GM23338 (cell line): Measurements from ENCODE around the gene DIO3. TPM values are rescaled to one million over a fixed set of nuclear protein-coding genes. Genes with fewer than 3 reads are reported as not detected.

Experiments
- ATAC-seq: fragments of 200-7000 bp; cut with Tn5 transposase; 3 replicates; pipeline ENCODE4 v1.9.1; 2020
- DNase-seq: peaks from one replicate; pipeline ENCODE4 v3.0.0-alpha.2; 2015; ENCODE audit warnings: low spot score
- H2AFZ ChIP-seq: fragments of 200-600 bp; sonication (generic); 2 replicates; pipeline ENCODE4 v1.8.0; 2016; ENCODE audit warnings: antibody characterized with exemption, mild to moderate bottlenecking, moderate library complexity
- H3F3A ChIP-seq: fragments of 200-600 bp; sonication (generic); replicated peaks from 2 replicates; pipeline ENCODE4 v1.8.0; 2017; ENCODE audit warnings: antibody characterized with exemption, mixed run types, low read depth
- H3K27ac ChIP-seq: fragments of 200-600 bp; sonication (generic); 2 replicates; pipeline ENCODE4 v1.6.1; 2016; ENCODE audit warnings: low read depth
- H3K27me3 ChIP-seq: fragments of 200-600 bp; sonication (generic); 2 replicates; pipeline ENCODE4 v1.8.0; 2016; ENCODE audit warnings: mild to moderate bottlenecking, mixed run types, moderate library complexity; ENCODE audit not compliant: insufficient read depth
- H3K36me3 ChIP-seq: fragments of 200-600 bp; sonication (generic); 2 replicates; pipeline ENCODE4 v1.8.0; 2016; ENCODE audit warnings: mild to moderate bottlenecking; ENCODE audit not compliant: insufficient read depth
- H3K4me1 ChIP-seq: fragments of 200-600 bp; sonication (generic); 2 replicates; pipeline ENCODE4 v1.8.0; 2016; ENCODE audit warnings: mild to moderate bottlenecking, moderate library complexity; ENCODE audit not compliant: insufficient read depth
- H3K4me2 ChIP-seq: fragments of 200-600 bp; sonication (generic); 2 replicates; pipeline ENCODE4 v1.7.1; 2017; ENCODE audit warnings: mixed run types
- H3K4me3 ChIP-seq: fragments of 200-600 bp; sonication (generic); 2 replicates; pipeline ENCODE4 v1.6.1; 2016; ENCODE audit warnings: mixed run types
- H3K79me2 ChIP-seq: fragments of 200-600 bp; sonication (generic); replicated peaks from 2 replicates; pipeline ENCODE4 v1.8.0; 2017; ENCODE audit warnings: mild to moderate bottlenecking; ENCODE audit not compliant: insufficient read depth
- H3K9me2 ChIP-seq: fragments of 200-600 bp; sonication (generic); 2 replicates; pipeline ENCODE4 v1.8.0; 2017; ENCODE audit not compliant: insufficient read depth
- H4K20me1 ChIP-seq: fragments of 200-600 bp; sonication (generic); replicated peaks from 2 replicates; pipeline ENCODE4 v1.8.0; 2017; ENCODE audit warnings: mild to moderate bottlenecking; ENCODE audit not compliant: insufficient read depth
- H3K27ac Mint-ChIP-seq: 2 replicates; pipeline ENCODE4 v1.8.0; 2020; ENCODE audit warnings: inconsistent platforms, mild to moderate bottlenecking, moderate library complexity, mixed read lengths
- H3K27me3 Mint-ChIP-seq: 3 replicates; pipeline ENCODE4 v1.8.0; 2022; ENCODE audit warnings: low read depth, mild to moderate bottlenecking, moderate library complexity, mixed read lengths, inconsistent platforms; ENCODE audit not compliant: insufficient read depth, poor library complexity
- H3K36me3 Mint-ChIP-seq: 3 replicates; pipeline ENCODE4 v1.8.0; 2021; ENCODE audit warnings: low read depth, mild to moderate bottlenecking, inconsistent platforms, moderate library complexity, mixed read lengths
- H3K4me1 Mint-ChIP-seq: 3 replicates; pipeline ENCODE4 v1.8.0; 2020; ENCODE audit warnings: mild to moderate bottlenecking, inconsistent platforms, mixed read lengths
- H3K4me3 Mint-ChIP-seq: 3 replicates; pipeline ENCODE4 v1.8.0; 2021; ENCODE audit warnings: moderate library complexity, mild to moderate bottlenecking, inconsistent platforms, mixed read lengths
- H3K9me3 Mint-ChIP-seq: 3 replicates; pipeline ENCODE4 v1.8.0; 2020; ENCODE audit warnings: moderate library complexity, mild to moderate bottlenecking, inconsistent platforms, mixed read lengths
- CREB1 ChIP-seq: fragments of 250-450 bp; sonication (Bioruptor Pico); IDR thresholded peaks from 2 replicates; pipeline ENCODE4 v1.5.0; 2020; ENCODE audit warnings: low read depth, mild to moderate bottlenecking, moderate library complexity
- EZH2 ChIP-seq: fragments of 200-600 bp; sonication (generic); IDR thresholded peaks from one replicate; pipeline ENCODE4 v1.8.0; 2017; ENCODE audit warnings: antibody characterized with exemption, mild to moderate bottlenecking, low read depth; ENCODE audit not compliant: unreplicated experiment
- EZH2phosphoT487 ChIP-seq: fragments of 200-600 bp; sonication (generic); IDR thresholded peaks from one replicate; pipeline ENCODE4 v1.8.1; 2018; ENCODE audit warnings: antibody characterized with exemption; ENCODE audit not compliant: unreplicated experiment
- JUNB ChIP-seq: IDR thresholded peaks from one replicate; pipeline ENCODE4 v1.6.1; 2016; ENCODE audit warnings: antibody characterized with exemption; ENCODE audit not compliant: unreplicated experiment
- NANOG ChIP-seq: IDR thresholded peaks from 2 replicates; pipeline ENCODE4 v1.6.1; 2016; ENCODE audit warnings: antibody characterized with exemption, borderline replicate concordance
- POLR2AphosphoS5 ChIP-seq: IDR thresholded peaks from 2 replicates; pipeline ENCODE4 v1.6.1; 2016; ENCODE audit warnings: antibody characterized with exemption, low read depth
- STAT1 ChIP-seq: IDR thresholded peaks from one replicate; pipeline ENCODE4 v1.6.1; 2016; ENCODE audit warnings: antibody characterized with exemption; ENCODE audit not compliant: unreplicated experiment
- ZNF114 ChIP-seq: fragments of 250-450 bp; sonication (Bioruptor Pico); IDR thresholded peaks from 2 replicates; pipeline ENCODE4 v1.5.0; 2020; ENCODE audit warnings: mild to moderate bottlenecking, moderate library complexity
- ZNF331 ChIP-seq: fragments of 250-450 bp; sonication (Bioruptor Pico); IDR thresholded peaks from 2 replicates; pipeline ENCODE4 v1.5.0; 2020; ENCODE audit warnings: low read depth, mild to moderate bottlenecking, moderate library complexity
- polyA plus RNA-seq: library from polyadenylated mRNA; unstranded; fragments of >200 nt; fragmentation: Nextera tagmentation; extraction: Ambion mirVana; gene quantifications from 2 replicates; pipeline ENCODE4 v1.2.1, GENCODE V29; 2016
- total RNA-seq: library from RNA; depleted of rRNA; stranded (reverse); fragments of >200 nt; shearing (Covaris generic); gene quantifications from 2 replicates; pipeline ENCODE4 v1.2.3, GENCODE V29; 2014
- TF ChIP-seq, protein P1 (sequence below), 2 experiments: fragments of 200-600 bp in 1 of 2; sonication (generic) in 1 of 2; conservative IDR thresholded peaks; 2 replicates each; pipeline versions ENCODE4 v1.5.1 to v1.6.1; 2016 to 2017; ENCODE audit warnings: antibody characterized with exemption in 2 of 2, low read depth in 2 of 2, mild to moderate bottlenecking in 2 of 2, moderate library complexity in 1 of 2
- TF ChIP-seq, protein P2 (sequence below): IDR thresholded peaks from 2 replicates; pipeline ENCODE4 v1.6.1; 2016; ENCODE audit warnings: antibody characterized with exemption
- TF ChIP-seq, protein P3 (sequence below): IDR thresholded peaks from one replicate; pipeline ENCODE4 v1.6.1; 2018; ENCODE audit warnings: antibody characterized with exemption; ENCODE audit not compliant: unreplicated experiment
- TF ChIP-seq, protein P4 (sequence below): fragments of 250-450 bp; sonication (Bioruptor Pico); IDR thresholded peaks from 2 replicates; pipeline ENCODE4 v1.5.0; 2020; ENCODE audit warnings: mild to moderate bottlenecking, moderate library complexity

The DIO3 gene
- total and polyA plus RNA-seq, 2 experiments from 2014 or later: 0.10 to 0.28 TPM

DNA sequence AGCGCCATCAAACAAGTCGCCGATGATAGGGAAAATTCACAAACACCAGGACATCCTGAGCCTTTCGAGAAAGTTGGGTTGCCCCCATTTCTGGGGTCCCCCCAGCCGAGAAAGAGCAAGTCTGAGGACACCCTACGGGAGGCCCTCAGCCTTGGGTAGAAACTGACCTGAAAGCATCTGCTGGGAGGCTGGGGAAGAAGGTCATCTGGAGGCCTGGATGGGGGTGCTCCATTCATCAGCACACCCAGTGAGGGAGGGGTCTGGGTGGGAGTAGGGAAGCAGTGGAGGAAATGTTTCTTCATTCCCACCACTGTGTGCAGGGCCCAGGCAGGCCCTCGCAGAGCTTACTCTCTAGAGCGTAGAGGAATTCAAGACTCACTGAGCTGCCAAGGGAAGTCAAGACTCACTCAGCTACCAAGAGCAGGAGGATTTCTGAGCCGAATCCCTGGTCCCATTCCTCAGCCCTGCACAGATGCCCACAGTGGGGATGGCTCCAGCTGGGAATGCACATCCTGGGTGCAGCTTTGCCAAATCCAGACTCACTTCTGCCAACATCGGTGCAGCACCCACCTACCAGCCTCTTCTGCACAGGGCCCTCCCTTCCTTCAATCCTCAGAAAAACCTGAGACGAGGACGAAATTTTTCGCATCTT, 38.1 kb downstream of the DIO3 start:
- Mint-ChIP-seq H3K36me3 (peaks cover 3% of the 10 kb centered on the region; the same call in 1 of the 3 replicates), H3K9me3 (peaks cover 27% of the 10 kb centered on the region; the same call in 2 of the 3 replicates), H3K27ac (no peak overlapping the region), H3K27me3 (peaks cover 4% of the 10 kb centered on the region), H3K4me3 (no peak overlapping the region), H3K4me1 (no peaks in the 10 kb centered on the region)
- Histone ChIP-seq H4K20me1 (no peaks in the 10 kb centered on the region), H3K9me2 (no peaks in the 10 kb centered on the region), H3F3A (no peaks in the 10 kb centered on the region), H2AFZ (no peak overlapping the region), H3K27ac (no peak overlapping the region), H3K27me3 (no peaks in the 10 kb centered on the region), H3K4me1 (no peaks in the 10 kb centered on the region), H3K4me3 (no peak overlapping the region), H3K36me3 (no peaks in the 10 kb centered on the region), H3K79me2 (no peaks in the 10 kb centered on the region), H3K4me2 (no peak overlapping the region)
- ATAC-seq: no peak
- no peak for DNase-seq
- no peak for TF ChIP-seq ZNF331 (CRISPR knock-in tag)
- TF ChIP-seq NANOG: no peak
- TF ChIP-seq JUNB: no peak
- TF ChIP-seq, protein P1, sequence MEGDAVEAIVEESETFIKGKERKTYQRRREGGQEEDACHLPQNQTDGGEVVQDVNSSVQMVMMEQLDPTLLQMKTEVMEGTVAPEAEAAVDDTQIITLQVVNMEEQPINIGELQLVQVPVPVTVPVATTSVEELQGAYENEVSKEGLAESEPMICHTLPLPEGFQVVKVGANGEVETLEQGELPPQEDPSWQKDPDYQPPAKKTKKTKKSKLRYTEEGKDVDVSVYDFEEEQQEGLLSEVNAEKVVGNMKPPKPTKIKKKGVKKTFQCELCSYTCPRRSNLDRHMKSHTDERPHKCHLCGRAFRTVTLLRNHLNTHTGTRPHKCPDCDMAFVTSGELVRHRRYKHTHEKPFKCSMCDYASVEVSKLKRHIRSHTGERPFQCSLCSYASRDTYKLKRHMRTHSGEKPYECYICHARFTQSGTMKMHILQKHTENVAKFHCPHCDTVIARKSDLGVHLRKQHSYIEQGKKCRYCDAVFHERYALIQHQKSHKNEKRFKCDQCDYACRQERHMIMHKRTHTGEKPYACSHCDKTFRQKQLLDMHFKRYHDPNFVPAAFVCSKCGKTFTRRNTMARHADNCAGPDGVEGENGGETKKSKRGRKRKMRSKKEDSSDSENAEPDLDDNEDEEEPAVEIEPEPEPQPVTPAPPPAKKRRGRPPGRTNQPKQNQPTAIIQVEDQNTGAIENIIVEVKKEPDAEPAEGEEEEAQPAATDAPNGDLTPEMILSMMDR (conservative IDR thresholded peaks at IDR 0.05; ENCODE audit: low read depth in 2 of 2): no peak
- TF ChIP-seq EZH2phosphoT487: no peak
- TF ChIP-seq ZNF114: no peak
- no peak for TF ChIP-seq CREB1
- TF ChIP-seq, protein P2, sequence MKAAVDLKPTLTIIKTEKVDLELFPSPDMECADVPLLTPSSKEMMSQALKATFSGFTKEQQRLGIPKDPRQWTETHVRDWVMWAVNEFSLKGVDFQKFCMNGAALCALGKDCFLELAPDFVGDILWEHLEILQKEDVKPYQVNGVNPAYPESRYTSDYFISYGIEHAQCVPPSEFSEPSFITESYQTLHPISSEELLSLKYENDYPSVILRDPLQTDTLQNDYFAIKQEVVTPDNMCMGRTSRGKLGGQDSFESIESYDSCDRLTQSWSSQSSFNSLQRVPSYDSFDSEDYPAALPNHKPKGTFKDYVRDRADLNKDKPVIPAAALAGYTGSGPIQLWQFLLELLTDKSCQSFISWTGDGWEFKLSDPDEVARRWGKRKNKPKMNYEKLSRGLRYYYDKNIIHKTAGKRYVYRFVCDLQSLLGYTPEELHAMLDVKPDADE: no peak
- TF ChIP-seq, protein P3, sequence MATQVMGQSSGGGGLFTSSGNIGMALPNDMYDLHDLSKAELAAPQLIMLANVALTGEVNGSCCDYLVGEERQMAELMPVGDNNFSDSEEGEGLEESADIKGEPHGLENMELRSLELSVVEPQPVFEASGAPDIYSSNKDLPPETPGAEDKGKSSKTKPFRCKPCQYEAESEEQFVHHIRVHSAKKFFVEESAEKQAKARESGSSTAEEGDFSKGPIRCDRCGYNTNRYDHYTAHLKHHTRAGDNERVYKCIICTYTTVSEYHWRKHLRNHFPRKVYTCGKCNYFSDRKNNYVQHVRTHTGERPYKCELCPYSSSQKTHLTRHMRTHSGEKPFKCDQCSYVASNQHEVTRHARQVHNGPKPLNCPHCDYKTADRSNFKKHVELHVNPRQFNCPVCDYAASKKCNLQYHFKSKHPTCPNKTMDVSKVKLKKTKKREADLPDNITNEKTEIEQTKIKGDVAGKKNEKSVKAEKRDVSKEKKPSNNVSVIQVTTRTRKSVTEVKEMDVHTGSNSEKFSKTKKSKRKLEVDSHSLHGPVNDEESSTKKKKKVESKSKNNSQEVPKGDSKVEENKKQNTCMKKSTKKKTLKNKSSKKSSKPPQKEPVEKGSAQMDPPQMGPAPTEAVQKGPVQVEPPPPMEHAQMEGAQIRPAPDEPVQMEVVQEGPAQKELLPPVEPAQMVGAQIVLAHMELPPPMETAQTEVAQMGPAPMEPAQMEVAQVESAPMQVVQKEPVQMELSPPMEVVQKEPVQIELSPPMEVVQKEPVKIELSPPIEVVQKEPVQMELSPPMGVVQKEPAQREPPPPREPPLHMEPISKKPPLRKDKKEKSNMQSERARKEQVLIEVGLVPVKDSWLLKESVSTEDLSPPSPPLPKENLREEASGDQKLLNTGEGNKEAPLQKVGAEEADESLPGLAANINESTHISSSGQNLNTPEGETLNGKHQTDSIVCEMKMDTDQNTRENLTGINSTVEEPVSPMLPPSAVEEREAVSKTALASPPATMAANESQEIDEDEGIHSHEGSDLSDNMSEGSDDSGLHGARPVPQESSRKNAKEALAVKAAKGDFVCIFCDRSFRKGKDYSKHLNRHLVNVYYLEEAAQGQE: no peak
- TF ChIP-seq, protein P4, sequence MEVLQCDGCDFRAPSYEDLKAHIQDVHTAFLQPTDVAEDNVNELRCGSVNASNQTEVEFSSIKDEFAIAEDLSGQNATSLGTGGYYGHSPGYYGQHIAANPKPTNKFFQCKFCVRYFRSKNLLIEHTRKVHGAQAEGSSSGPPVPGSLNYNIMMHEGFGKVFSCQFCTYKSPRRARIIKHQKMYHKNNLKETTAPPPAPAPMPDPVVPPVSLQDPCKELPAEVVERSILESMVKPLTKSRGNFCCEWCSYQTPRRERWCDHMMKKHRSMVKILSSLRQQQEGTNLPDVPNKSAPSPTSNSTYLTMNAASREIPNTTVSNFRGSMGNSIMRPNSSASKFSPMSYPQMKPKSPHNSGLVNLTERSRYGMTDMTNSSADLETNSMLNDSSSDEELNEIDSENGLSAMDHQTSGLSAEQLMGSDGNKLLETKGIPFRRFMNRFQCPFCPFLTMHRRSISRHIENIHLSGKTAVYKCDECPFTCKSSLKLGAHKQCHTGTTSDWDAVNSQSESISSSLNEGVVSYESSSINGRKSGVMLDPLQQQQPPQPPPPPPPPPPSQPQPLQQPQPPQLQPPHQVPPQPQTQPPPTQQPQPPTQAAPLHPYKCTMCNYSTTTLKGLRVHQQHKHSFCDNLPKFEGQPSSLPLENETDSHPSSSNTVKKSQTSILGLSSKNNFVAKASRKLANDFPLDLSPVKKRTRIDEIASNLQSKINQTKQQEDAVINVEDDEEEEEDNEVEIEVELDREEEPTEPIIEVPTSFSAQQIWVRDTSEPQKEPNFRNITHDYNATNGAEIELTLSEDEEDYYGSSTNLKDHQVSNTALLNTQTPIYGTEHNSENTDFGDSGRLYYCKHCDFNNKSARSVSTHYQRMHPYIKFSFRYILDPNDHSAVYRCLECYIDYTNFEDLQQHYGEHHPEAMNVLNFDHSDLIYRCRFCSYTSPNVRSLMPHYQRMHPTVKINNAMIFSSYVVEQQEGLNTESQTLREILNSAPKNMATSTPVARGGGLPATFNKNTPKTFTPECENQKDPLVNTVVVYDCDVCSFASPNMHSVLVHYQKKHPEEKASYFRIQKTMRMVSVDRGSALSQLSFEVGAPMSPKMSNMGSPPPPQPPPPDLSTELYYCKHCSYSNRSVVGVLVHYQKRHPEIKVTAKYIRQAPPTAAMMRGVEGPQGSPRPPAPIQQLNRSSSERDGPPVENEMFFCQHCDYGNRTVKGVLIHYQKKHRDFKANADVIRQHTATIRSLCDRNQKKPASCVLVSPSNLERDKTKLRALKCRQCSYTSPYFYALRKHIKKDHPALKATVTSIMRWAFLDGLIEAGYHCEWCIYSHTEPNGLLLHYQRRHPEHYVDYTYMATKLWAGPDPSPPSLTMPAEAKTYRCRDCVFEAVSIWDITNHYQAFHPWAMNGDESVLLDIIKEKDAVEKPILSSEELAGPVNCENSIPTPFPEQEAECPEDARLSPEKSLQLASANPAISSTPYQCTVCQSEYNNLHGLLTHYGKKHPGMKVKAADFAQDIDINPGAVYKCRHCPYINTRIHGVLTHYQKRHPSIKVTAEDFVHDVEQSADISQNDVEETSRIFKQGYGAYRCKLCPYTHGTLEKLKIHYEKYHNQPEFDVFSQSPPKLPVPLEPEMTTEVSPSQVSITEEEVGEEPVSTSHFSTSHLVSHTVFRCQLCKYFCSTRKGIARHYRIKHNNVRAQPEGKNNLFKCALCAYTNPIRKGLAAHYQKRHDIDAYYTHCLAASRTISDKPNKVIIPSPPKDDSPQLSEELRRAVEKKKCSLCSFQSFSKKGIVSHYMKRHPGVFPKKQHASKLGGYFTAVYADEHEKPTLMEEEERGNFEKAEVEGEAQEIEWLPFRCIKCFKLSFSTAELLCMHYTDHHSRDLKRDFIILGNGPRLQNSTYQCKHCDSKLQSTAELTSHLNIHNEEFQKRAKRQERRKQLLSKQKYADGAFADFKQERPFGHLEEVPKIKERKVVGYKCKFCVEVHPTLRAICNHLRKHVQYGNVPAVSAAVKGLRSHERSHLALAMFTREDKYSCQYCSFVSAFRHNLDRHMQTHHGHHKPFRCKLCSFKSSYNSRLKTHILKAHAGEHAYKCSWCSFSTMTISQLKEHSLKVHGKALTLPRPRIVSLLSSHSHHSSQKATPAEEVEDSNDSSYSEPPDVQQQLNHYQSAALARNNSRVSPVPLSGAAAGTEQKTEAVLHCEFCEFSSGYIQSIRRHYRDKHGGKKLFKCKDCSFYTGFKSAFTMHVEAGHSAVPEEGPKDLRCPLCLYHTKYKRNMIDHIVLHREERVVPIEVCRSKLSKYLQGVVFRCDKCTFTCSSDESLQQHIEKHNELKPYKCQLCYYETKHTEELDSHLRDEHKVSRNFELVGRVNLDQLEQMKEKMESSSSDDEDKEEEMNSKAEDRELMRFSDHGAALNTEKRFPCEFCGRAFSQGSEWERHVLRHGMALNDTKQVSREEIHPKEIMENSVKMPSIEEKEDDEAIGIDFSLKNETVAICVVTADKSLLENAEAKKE: no peak
- no peak for TF ChIP-seq POLR2AphosphoS5
- TF ChIP-seq EZH2: no peak
- TF ChIP-seq STAT1: no peak
